Measurements from ENCODE around the gene TUBB. TPM values are rescaled to one million over a fixed set of nuclear protein-coding genes. Genes with fewer than 3 reads are reported as not detected.

TUBB gene
- total and polyA plus RNA-seq, 9 of the 15 experiments (the other 6 are each of a cell fraction or from before 2014, with no cell fraction given), result 971 to 2,870 (median 1,478) TPM

- TF ChIP-seq ZNF740 (CRISPR knock-in tag; IDR thresholded peaks at IDR 0.05) (peak; percentile 99), ZNF740 (tag; IDR thresholded peaks at IDR 0.05) (peak in 1 of 2 experiments; percentile 98; a peak in 2 of 4 replicates), MTA3 (IDR thresholded peaks at IDR 0.05; ENCODE audit: borderline replicate concordance) (peak; percentile 53), TFE3 (CRISPR knock-in tag; IDR thresholded peaks at IDR 0.05) (peak; percentile 75), ZNF232 (CRISPR knock-in tag; IDR thresholded peaks at IDR 0.05) (peak; percentile 40; the same call in 1 of the 2 replicates), KLF16 (IDR thresholded peaks at IDR 0.05) (no peak), REST (IDR thresholded peaks at IDR 0.05; ENCODE audit: borderline replicate concordance) (peak; percentile 78), REST (CRISPR knock-in tag; IDR thresholded peaks at IDR 0.05; ENCODE audit: low read depth) (peak; percentile 90), ZNF23 (CRISPR knock-in tag; IDR thresholded peaks at IDR 0.05) (peak; percentile 60; the same call in 1 of the 2 replicates), HMGXB4 (CRISPR knock-in tag; IDR thresholded peaks at IDR 0.05) (peak; percentile 69), ID3 (CRISPR knock-in tag; IDR thresholded peaks at IDR 0.05) (no peak), ID3 (tag; IDR thresholded peaks at IDR 0.05) (no peak), ZNF584 (CRISPR knock-in tag; IDR thresholded peaks at IDR 0.05; ENCODE audit: low read depth) (no peak), ZBED1 (IDR thresholded peaks at IDR 0.05) (no peak), ZNF174 (CRISPR knock-in tag; IDR thresholded peaks at IDR 0.05) (no peak)
These were observed 1.3 kb downstream of the TUBB start (continued) for GRCh38 chr6:30721198-30722024.

Measured in K562 (cell line).